NK-92 treated with Interleukin-12 subunit alpha and Interleukin-12 subunit beta, amount 100 ng/mL, for 24 hours (cell line): ENCODE measurements around the gene HMGCS2.

ENCODE experiments used
- DNase-seq: peaks from one replicate; lab custom pipeline; 2025; lab: John Stamatoyannopoulos, UW

Gene HMGCS2

GRCh38 chr1:119758584-119758983 lies 10.1 kb downstream of the HMGCS2 start:
- DNase-seq = peak; percentile 13

GRCh38 chr1:119752592-119752991 lies 16.1 kb downstream of the HMGCS2 start:
- no peak for DNase-seq

GRCh38 chr1:119748040-119748439 lies 20.7 kb downstream of the HMGCS2 start:
- no peak for DNase-seq

- no peak for DNase-seq
Measured at GRCh38 chr1:119747451-119747850, 21.3 kb downstream of the HMGCS2 start.

- no peak for DNase-seq
Measured at GRCh38 chr1:119745034-119745433, 23.7 kb downstream of the HMGCS2 start.

- no peak for DNase-seq
Measured at GRCh38 chr1:119744598-119744942, 24.1 kb downstream of the HMGCS2 start.

- DNase-seq = peak; percentile 25
Measured at GRCh38 chr1:119743776-119744597, 24.7 kb downstream of the HMGCS2 start.

GRCh38 chr1:119743308-119743707 lies 25.4 kb downstream of the HMGCS2 start:
- DNase-seq = no peak

GRCh38 chr1:119742677-119743076 lies 26.0 kb downstream of the HMGCS2 start:
- DNase-seq = no peak

GRCh38 chr1:119742202-119742601 lies 26.5 kb downstream of the HMGCS2 start:
- no peak for DNase-seq

GRCh38 chr1:119740896-119741780 lies 27.6 kb downstream of the HMGCS2 start:
- DNase-seq = no peak

- no peak for DNase-seq
Measured at GRCh38 chr1:119740261-119740660, 28.4 kb downstream of the HMGCS2 start.

- no peak for DNase-seq
Measured at GRCh38 chr1:119739150-119739549, 29.6 kb downstream of the HMGCS2 start.

- no peak for DNase-seq
Measured at GRCh38 chr1:119738100-119738720, 30.5 kb downstream of the HMGCS2 start.

- DNase-seq = no peak
Measured at GRCh38 chr1:119737040-119737682, 31.5 kb downstream of the HMGCS2 start.

- no peak for DNase-seq
Measured at GRCh38 chr1:119736649-119737039, 32.1 kb downstream of the HMGCS2 start.

- no peak for DNase-seq
Measured at GRCh38 chr1:119735217-119735616, 33.5 kb downstream of the HMGCS2 start.

- DNase-seq = no peak
Measured at GRCh38 chr1:119733754-119734153, 35.0 kb downstream of the HMGCS2 start.

GRCh38 chr1:119732465-119733168 lies 36.1 kb downstream of the HMGCS2 start:
- DNase-seq = no peak

- DNase-seq = no peak
Measured at GRCh38 chr1:119731741-119732430, 36.8 kb downstream of the HMGCS2 start.

GRCh38 chr1:119731060-119731459 lies 37.6 kb downstream of the HMGCS2 start:
- no peak for DNase-seq
